ENCODE results near the gene CDK5.
A peak's percentile ranks its signal among the peaks of the same experiment; 100 is the strongest.
"Not testable (repeated sequence)": the region's sequence is repeated elsewhere in the genome, so short reads cannot be mapped to it uniquely, and the experiment has no call there.

CDK5 gene

GRCh38 chr7:151028131-151028947 lies 29.4 kb downstream of the CDK5 start, which contains the start of gene ABCB8:
TSS of gene ABCB8 (plus strand) at chr7:151028450. CDS start at chr7:151028516, 66 bp downstream.
- Histone ChIP-seq H3K4me2 (ENCODE audit: low read length) (peak within 1 kb of the TSS; percentile 90), H3K79me1 (ENCODE audit: low read length) (peaks cover 27% of the 10 kb centered on the region), H3K4ac (ENCODE audit: low read depth, low read length) (peak within 1 kb of the TSS; percentile 60), H3K9me3 (ENCODE audit: insufficient read depth, low read depth, low read length) (no peaks in the 10 kb centered on the region), H3K27me3 (ENCODE audit: insufficient read depth, low read length) (no peaks in the 10 kb centered on the region), H2BK120ac (ENCODE audit: insufficient read depth, low read length, poor library complexity) (peak within 1 kb of the TSS; percentile 92), H2AK5ac (ENCODE audit: low read length) (peak within 1 kb of the TSS; percentile 47), H3K9ac (ENCODE audit: low read length) (peak within 1 kb of the TSS; percentile 86), H3K4me3 (ENCODE audit: low read depth, low read length) (peak within 1 kb of the TSS; percentile 93), H3K14ac (ENCODE audit: low read length) (peak within 1 kb of the TSS; percentile 86), H4K12ac (ENCODE audit: low read depth, low read length) (peak within 1 kb of the TSS; percentile 74), H3K79me2 (ENCODE audit: control insufficient read depth, insufficient read depth, low read length, poor library complexity) (peaks cover 2% of the 10 kb centered on the region), H3K23ac (ENCODE audit: low read length) (no peak within 1 kb of the TSS), H4K8ac (ENCODE audit: low read depth, low read length) (peak within 1 kb of the TSS; percentile 85), H4K91ac (ENCODE audit: low read depth, low read length) (peak within 1 kb of the TSS; percentile 76), H2BK12ac (ENCODE audit: low read length) (peak within 1 kb of the TSS; percentile 83), H3K36me3 (ENCODE audit: control insufficient read depth in 1 of 2, insufficient read depth in 2 of 2, low read length in 2 of 2) (peaks cover 0 to 2% of the 10 kb centered on the region in 2 experiments), H3K27ac (ENCODE audit: low read depth, low read length) (peak within 1 kb of the TSS; percentile 91), H2BK5ac (ENCODE audit: low read depth, low read length, poor library complexity) (peak within 1 kb of the TSS; percentile 93), H2AFZ (ENCODE audit: insufficient read depth, low read length, poor library complexity) (peak within 1 kb of the TSS; percentile 98), H3K18ac (ENCODE audit: low read length) (peak within 1 kb of the TSS; percentile 83), H3K4me1 (ENCODE audit: control insufficient read depth in 1 of 2, insufficient read depth in 2 of 2, low read length in 2 of 2) (peaks cover 17 to 22% of the 10 kb centered on the region in 2 experiments)
- peak; percentile 99 to 100 for DNase-seq
- no CpG with 5 or more reads among the region's 53 CpGs for WGBS (ENCODE audit: extremely low coverage, insufficient coverage, insufficient read length)

GRCh38 chr7:151027728-151028130 lies 30.0 kb downstream of the CDK5 start:
- not testable (repeated sequence) for H3K23ac ChIP-seq (ENCODE audit: low read length); H3K18ac ChIP-seq (ENCODE audit: low read length); H3K4ac ChIP-seq (ENCODE audit: low read depth, low read length); H3K36me3 ChIP-seq (ENCODE audit: control insufficient read depth in 1 of 2, insufficient read depth in 2 of 2, low read length in 2 of 2); H3K9me3 ChIP-seq (ENCODE audit: insufficient read depth, low read depth, low read length); H3K79me2 ChIP-seq (ENCODE audit: control insufficient read depth, insufficient read depth, low read length, poor library complexity); H3K9ac ChIP-seq (ENCODE audit: low read length); H3K27me3 ChIP-seq (ENCODE audit: insufficient read depth, low read length); H2AK5ac ChIP-seq (ENCODE audit: low read length); DNase-seq
- Histone ChIP-seq H3K4me2 (ENCODE audit: low read length) (peak overlapping the region; percentile 90), H2BK5ac (ENCODE audit: low read depth, low read length, poor library complexity) (peak overlapping the region; percentile 76), H3K4me1 (ENCODE audit: control insufficient read depth in 1 of 2, insufficient read depth in 2 of 2, low read length in 2 of 2) (peaks cover 17 to 22% of the 10 kb centered on the region in 2 experiments), H3K4me3 (ENCODE audit: low read depth, low read length) (peak overlapping the region; percentile 52), H3K79me1 (ENCODE audit: low read length) (peaks cover 27% of the 10 kb centered on the region), H4K12ac (ENCODE audit: low read depth, low read length) (peak overlapping the region; percentile 11), H3K27ac (ENCODE audit: low read depth, low read length) (peak overlapping the region; percentile 91), H2BK120ac (ENCODE audit: insufficient read depth, low read length, poor library complexity) (peak overlapping the region; percentile 83), H2AFZ (ENCODE audit: insufficient read depth, low read length, poor library complexity) (peak overlapping the region; percentile 61), H3K14ac (ENCODE audit: low read length) (peak overlapping the region; percentile 21), H4K8ac (ENCODE audit: low read depth, low read length) (peak overlapping the region; percentile 17), H2BK12ac (ENCODE audit: low read length) (peak overlapping the region; percentile 37), H4K91ac (ENCODE audit: low read depth, low read length) (peak overlapping the region; percentile 67)
- WGBS (ENCODE audit: extremely low coverage, insufficient coverage, insufficient read length) = no CpG with 5 or more reads among the region's 16 CpGs

GRCh38 chr7:151026771-151027727 lies 30.6 kb downstream of the CDK5 start:
- not testable (repeated sequence) for H3K79me2 ChIP-seq (ENCODE audit: control insufficient read depth, insufficient read depth, low read length, poor library complexity); H3K14ac ChIP-seq (ENCODE audit: low read length); H3K9me3 ChIP-seq (ENCODE audit: insufficient read depth, low read depth, low read length); H2AK5ac ChIP-seq (ENCODE audit: low read length); H3K4me3 ChIP-seq (ENCODE audit: low read depth, low read length); H3K27me3 ChIP-seq (ENCODE audit: insufficient read depth, low read length); H3K36me3 ChIP-seq (ENCODE audit: control insufficient read depth in 1 of 2, insufficient read depth in 2 of 2, low read length in 2 of 2); H4K12ac ChIP-seq (ENCODE audit: low read depth, low read length); H3K9ac ChIP-seq (ENCODE audit: low read length); H3K23ac ChIP-seq (ENCODE audit: low read length)
- Histone ChIP-seq H3K18ac (ENCODE audit: low read length) (peak overlapping the region; percentile 22), H3K27ac (ENCODE audit: low read depth, low read length) (peak overlapping the region; percentile 91), H4K91ac (ENCODE audit: low read depth, low read length) (peak overlapping the region; percentile 67), H2BK120ac (ENCODE audit: insufficient read depth, low read length, poor library complexity) (peak overlapping the region; percentile 66), H3K4me1 (ENCODE audit: control insufficient read depth in 1 of 2, insufficient read depth in 2 of 2, low read length in 2 of 2) (peaks cover 17 to 22% of the 10 kb centered on the region in 2 experiments), H2BK12ac (ENCODE audit: low read length) (peak overlapping the region; percentile 61), H2AFZ (ENCODE audit: insufficient read depth, low read length, poor library complexity) (peak overlapping the region; percentile 61), H3K79me1 (ENCODE audit: low read length) (peaks cover 27% of the 10 kb centered on the region), H3K4ac (ENCODE audit: low read depth, low read length) (peak overlapping the region; percentile 39), H4K8ac (ENCODE audit: low read depth, low read length) (peak overlapping the region; percentile 16), H3K4me2 (ENCODE audit: low read length) (peak overlapping the region; percentile 90), H2BK5ac (ENCODE audit: low read depth, low read length, poor library complexity) (peak overlapping the region; percentile 74)
- no CpG with 5 or more reads among the region's 19 CpGs for WGBS (ENCODE audit: extremely low coverage, insufficient coverage, insufficient read length)
- peak; percentile 92 to 94 for DNase-seq
